ENCODE data around the gene ATOH8.
A peak's percentile ranks its signal among the peaks of the same experiment; 100 is the strongest.

The ATOH8 gene

DNA sequence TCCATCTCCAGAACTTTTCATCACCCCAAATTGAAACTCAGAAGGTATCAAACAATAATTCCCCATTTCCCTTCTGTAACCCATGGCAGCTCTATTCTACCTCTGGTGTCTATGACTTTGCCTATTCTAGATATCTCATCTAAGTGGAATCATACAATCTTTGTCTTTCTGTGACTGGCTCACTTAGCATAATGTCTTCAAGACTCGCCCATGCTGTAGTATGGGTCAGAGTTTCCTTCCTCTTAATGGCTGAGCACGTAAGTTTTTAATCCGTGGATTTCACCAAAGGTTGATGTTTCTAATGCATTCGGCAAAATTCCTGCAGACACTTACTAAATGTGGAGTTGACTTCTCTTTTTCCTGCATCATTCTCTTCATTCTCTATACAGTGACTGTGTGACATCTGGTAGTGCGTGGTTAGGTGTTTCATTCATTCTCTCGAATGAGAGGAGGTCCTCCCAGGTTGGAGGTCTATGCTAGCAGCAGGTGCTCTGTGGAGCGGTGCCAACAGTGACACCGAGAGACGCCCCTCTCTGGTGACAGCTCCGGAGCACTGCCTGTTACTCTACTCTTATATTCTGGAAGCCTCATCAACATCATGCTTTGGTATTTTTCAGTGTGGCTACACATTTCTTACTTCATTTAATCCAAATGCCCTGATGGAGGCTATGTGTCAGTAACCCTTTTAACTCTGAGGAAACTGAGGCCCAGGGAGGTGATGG lies 50.1 kb downstream of the ATOH8 start:
- Histone ChIP-seq H3K27ac (no peak overlapping the region), H3K27me3 (replicated peaks) (no peaks in the 10 kb centered on the region), H3K36me3 (replicated peaks) (no peaks in the 10 kb centered on the region), H3K4me3 (ENCODE audit: low read depth, low read length) (no peak overlapping the region)
- TF ChIP-seq, protein P1, sequence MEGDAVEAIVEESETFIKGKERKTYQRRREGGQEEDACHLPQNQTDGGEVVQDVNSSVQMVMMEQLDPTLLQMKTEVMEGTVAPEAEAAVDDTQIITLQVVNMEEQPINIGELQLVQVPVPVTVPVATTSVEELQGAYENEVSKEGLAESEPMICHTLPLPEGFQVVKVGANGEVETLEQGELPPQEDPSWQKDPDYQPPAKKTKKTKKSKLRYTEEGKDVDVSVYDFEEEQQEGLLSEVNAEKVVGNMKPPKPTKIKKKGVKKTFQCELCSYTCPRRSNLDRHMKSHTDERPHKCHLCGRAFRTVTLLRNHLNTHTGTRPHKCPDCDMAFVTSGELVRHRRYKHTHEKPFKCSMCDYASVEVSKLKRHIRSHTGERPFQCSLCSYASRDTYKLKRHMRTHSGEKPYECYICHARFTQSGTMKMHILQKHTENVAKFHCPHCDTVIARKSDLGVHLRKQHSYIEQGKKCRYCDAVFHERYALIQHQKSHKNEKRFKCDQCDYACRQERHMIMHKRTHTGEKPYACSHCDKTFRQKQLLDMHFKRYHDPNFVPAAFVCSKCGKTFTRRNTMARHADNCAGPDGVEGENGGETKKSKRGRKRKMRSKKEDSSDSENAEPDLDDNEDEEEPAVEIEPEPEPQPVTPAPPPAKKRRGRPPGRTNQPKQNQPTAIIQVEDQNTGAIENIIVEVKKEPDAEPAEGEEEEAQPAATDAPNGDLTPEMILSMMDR (IDR thresholded peaks at IDR 0.05; ENCODE audit: low read depth, low read length, missing control alignments), result no peak
- DNase-seq, result no peak
- in situ Hi-C loops (cut with HindIII; ENCODE audit: low pct_ligation_motif_present, low sequenced_read_pairs), result loop anchor here (25.0 kb wide), 1 partner anchor 92 kb away; no protein-coding TSS in a partner anchor

DNA sequence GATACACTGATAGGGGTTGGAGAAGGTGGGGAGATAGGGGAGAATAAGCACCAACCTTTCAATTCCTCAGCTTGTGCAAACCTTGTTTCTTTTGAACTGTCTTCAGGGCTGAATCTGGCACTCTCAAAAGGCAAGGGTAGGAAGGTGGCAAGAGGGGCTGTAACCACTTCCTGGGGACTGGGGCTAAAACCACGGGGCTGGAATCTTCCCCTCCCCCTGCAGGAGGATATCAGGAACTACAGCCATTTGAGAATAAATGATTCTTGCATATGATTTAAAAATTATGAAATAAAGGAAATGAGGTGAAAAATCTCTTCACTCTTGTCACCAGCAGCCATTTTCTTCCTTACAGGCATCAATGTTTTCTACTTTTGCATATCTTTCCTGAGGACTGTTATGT lies 50.8 kb downstream of the ATOH8 start:
- no peaks in the 10 kb centered on the region for H3K36me3 ChIP-seq (replicated peaks)
- H3K27me3 ChIP-seq (replicated peaks), result no peaks in the 10 kb centered on the region
- in situ Hi-C loops (cut with HindIII; ENCODE audit: low pct_ligation_motif_present, low sequenced_read_pairs), result loop anchor here (25.0 kb wide), 1 partner anchor 92 kb away; no protein-coding TSS in a partner anchor
- TF ChIP-seq, protein P1 (IDR thresholded peaks at IDR 0.05; ENCODE audit: low read depth, low read length, missing control alignments), result peak; percentile 77
- H3K4me3 ChIP-seq (ENCODE audit: low read depth, low read length), result no peak overlapping the region
- DNase-seq, result no peak
- H3K27ac ChIP-seq, result no peak overlapping the region

DNA sequence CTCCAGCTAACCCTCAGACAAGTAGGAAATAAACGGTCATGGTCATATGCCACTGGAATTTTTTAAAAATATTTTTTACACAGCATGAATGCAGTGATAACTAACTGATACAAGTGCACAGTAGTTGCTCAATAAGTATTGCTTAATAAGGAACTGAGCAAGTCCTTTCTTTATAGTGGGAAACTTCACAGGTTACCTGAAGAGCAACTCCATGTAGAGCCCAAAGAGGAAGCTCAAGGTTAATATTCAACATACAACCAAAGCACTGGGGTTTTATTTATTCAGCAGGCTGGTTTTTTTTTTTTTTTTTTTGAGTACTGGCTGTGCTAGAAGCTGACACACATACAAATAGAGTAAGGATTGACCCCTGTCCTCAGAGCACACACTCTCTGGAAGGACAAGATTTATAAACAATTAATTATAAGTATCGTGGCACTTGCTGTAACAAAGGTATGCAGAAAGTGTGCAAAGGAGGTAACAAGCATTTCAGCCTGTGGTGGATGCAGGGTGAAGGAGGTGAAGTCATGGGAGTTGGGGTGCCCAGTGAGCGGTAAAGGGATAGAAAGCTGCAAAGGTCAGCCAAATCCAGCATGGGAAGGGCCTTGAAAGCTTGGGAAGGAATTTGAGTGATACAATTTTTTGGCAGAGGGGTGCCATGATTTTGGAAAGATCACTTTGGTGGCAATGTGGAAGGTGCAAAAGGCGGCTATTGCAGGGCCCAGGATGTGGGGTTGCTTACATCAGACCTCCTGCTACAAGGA lies 52.7 kb downstream of the ATOH8 start:
- H3K4me3 ChIP-seq (ENCODE audit: low read depth, low read length), result no peak overlapping the region
- TF ChIP-seq, protein P1 (IDR thresholded peaks at IDR 0.05; ENCODE audit: low read depth, low read length, missing control alignments), result no peak
- no peaks in the 10 kb centered on the region for H3K27me3 ChIP-seq (replicated peaks)
- DNase-seq, result no peak
- no peak overlapping the region for H3K27ac ChIP-seq
- in situ Hi-C loops (cut with HindIII; ENCODE audit: low pct_ligation_motif_present, low sequenced_read_pairs), result loop anchor here (25.0 kb wide), 1 partner anchor 94 kb away; no protein-coding TSS in a partner anchor
- no peaks in the 10 kb centered on the region for H3K36me3 ChIP-seq (replicated peaks)

DNA sequence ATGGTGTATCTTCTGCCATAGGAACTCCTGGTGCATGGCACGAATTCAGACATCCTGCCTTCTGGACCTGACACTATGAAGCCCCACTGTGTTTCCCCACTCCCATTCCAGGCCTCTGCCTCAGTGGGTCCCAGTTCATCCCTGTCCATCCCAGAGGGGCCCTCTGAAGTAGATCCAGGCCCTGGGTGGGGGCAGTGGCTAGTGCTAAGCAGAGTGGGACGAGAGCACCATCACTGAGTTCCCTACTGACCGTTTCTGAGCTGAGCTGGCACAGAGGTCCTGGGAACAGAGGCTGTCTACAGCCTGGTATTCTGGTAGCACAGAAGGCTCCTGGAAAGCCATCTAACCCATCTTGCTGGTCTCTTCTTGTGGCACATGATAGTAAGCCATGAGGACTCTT lies 54.0 kb downstream of the ATOH8 start:
- in situ Hi-C loops (cut with HindIII; ENCODE audit: low pct_ligation_motif_present, low sequenced_read_pairs), result loop anchor here (25.0 kb wide), 1 partner anchor 95 kb away; no protein-coding TSS in a partner anchor
- no peak for DNase-seq
- TF ChIP-seq, protein P1 (IDR thresholded peaks at IDR 0.05; ENCODE audit: low read depth, low read length, missing control alignments), result no peak
- Histone ChIP-seq H3K27me3 (replicated peaks) (no peaks in the 10 kb centered on the region), H3K36me3 (replicated peaks) (no peaks in the 10 kb centered on the region), H3K4me3 (ENCODE audit: low read depth, low read length) (no peak overlapping the region), H3K27ac (no peak overlapping the region)

DNA sequence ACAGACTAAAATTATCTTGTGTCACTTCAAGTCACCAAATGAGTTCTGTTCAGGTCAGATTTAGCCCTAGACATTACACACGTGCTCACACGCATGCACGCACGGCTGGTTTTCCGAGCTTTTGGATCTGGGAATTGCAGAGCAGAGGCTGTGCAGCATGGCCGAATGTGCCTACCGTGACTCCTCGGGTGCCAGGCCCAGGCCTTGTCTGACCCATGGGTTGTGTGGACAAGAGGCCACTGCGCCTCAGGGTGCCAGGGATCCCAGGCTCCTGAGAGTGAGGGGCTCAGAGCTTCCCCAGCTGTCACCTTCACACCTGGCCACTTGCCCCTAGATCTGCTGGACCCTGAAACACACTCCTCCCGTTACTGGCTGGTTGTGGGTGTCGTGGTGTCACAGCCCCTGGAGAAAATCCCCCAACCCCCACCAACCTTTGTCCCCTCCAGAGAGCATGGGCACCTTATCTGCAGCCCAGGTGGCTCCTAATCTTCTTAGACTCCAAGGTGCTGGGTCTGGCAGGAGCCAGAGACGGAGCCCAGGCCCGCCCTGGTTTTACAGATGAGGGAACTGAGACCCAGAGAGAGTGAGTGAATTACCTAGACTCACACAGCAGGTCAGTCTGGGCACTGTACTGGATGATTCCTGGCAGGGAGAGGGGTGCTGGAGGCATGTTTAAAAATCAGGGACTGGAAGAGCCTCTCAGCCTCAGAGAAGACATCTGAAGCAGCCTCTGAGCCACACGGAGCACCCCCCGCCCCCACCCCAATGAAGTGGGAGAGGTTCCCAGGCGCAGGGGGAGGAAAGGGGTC lies 56.8 kb downstream of the ATOH8 start:
- in situ Hi-C loops (cut with HindIII; ENCODE audit: low pct_ligation_motif_present, low sequenced_read_pairs), result loop anchor here (25.0 kb wide), 1 partner anchor 98 kb away; no protein-coding TSS in a partner anchor
- no peak overlapping the region for H3K4me3 ChIP-seq (ENCODE audit: low read depth, low read length)
- TF ChIP-seq, protein P1 (IDR thresholded peaks at IDR 0.05; ENCODE audit: low read depth, low read length, missing control alignments), result no peak
- DNase-seq, result no peak
- no peaks in the 10 kb centered on the region for H3K36me3 ChIP-seq (replicated peaks)
- H3K27me3 ChIP-seq (replicated peaks), result no peaks in the 10 kb centered on the region
- no peak overlapping the region for H3K27ac ChIP-seq
